T47D (cell line): Measurements from ENCODE around the gene TBX21.

Experiments used
- DNase-seq, 2 experiments: peaks; one replicate each; pipeline versions ENCODE4 v3.0.0 to v3.0.0-alpha.2; 2011 to 2012; ENCODE audit warnings: low read depth in 1 of 2, low spot score in 1 of 2
- JUND ChIP-seq: IDR thresholded peaks from 2 replicates; pipeline ENCODE4 v1.6.1; 2012; ENCODE audit warnings: low read depth
- in situ Hi-C: cut with HindIII; loops from 2 replicates; pipeline ENCODE4 v1.10.0; 2016; ENCODE audit warnings: low sequenced_read_pairs, low pct_unique_long_range_greater_than_20kb

The TBX21 gene, protein sequence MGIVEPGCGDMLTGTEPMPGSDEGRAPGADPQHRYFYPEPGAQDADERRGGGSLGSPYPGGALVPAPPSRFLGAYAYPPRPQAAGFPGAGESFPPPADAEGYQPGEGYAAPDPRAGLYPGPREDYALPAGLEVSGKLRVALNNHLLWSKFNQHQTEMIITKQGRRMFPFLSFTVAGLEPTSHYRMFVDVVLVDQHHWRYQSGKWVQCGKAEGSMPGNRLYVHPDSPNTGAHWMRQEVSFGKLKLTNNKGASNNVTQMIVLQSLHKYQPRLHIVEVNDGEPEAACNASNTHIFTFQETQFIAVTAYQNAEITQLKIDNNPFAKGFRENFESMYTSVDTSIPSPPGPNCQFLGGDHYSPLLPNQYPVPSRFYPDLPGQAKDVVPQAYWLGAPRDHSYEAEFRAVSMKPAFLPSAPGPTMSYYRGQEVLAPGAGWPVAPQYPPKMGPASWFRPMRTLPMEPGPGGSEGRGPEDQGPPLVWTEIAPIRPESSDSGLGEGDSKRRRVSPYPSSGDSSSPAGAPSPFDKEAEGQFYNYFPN

GRCh38 chr17:47733047-47733673 is at the start of gene TBX21:
TSS of gene TBX21 (plus strand) at chr17:47733236. CDS start at chr17:47733455, 219 bp downstream.
- in situ Hi-C loops, result no loop called here
- no peak for DNase-seq
- no peak for TF ChIP-seq JUND

- no peak for DNase-seq
- no peak for TF ChIP-seq JUND
- in situ Hi-C loops, result no loop called here
Measured at GRCh38 chr17:47684025-47684424, 49.0 kb upstream of the TBX21 start.

DNA sequence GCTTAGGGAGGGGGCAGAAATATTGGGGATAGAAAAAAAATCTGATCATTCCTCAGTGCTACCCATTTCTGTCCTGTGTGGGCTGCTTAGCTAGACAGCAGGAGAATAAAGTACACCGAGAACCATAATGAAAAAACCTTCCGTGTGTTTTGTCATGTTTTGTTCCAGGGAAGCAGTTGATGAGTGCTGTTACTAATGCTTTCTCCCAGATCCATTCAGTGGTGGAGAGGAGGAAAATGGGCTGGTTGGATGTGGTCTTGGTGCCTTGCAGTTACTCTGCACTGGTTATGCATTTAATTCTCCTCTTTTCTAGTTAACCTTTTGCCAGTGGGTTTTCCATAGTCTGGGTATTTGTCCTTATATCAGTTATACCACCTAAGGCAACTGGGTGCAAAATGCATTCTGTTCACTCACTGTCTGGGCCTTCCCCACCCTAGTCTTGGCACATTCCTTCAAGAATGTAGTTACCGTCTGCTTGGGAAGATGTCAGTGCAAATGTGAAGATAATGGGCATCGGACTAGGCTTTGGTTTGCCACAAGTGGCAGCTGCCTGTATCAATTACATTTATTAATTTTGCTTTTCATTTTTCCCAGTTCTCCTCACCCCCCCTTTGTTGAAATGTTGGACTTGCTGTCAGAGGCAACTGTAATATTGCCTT is 48.4 kb upstream of the TBX21 start:
- in situ Hi-C loops, result no loop called here
- TF ChIP-seq JUND, result no peak
- DNase-seq, result no peak

GRCh38 chr17:47685556-47686275 is 47.3 kb upstream of the TBX21 start:
- in situ Hi-C loops, result no loop called here

GRCh38 chr17:47686276-47686635 is 46.8 kb upstream of the TBX21 start:
- TF ChIP-seq JUND, result no peak
- in situ Hi-C loops, result no loop called here
- no peak for DNase-seq

More at GRCh38 chr17:47685556-47686275, 47.3 kb upstream of the TBX21 start:
- no peak for TF ChIP-seq JUND
- DNase-seq, result no peak

- in situ Hi-C loops, result no loop called here
- no peak for TF ChIP-seq JUND
- DNase-seq, result no peak
Measured at GRCh38 chr17:47686664-47687327, 46.2 kb upstream of the TBX21 start.

GRCh38 chr17:47687328-47687690 is 45.7 kb upstream of the TBX21 start:
- no peak for DNase-seq
- in situ Hi-C loops, result no loop called here
- no peak for TF ChIP-seq JUND

DNA sequence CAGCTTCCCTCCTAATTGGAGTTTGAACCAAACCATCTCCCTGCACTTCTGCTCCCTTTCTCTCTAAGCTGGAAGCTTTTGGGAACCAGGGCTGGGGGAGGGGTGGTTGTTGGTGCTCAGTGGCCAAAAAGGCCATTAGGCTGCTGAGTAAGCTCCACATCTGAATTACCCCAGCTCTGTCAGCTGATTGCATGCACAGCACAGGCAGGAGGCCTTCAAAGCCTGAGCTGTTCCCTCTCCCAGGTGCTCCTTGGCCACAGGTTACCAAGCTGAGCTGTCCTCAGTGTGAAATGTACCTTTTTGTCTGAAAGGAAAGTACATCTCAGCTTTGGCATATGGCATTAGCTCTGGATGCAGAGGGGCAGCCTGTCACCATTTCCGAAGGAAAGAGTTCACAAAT is 45.3 kb upstream of the TBX21 start:
- DNase-seq, result no peak
- no peak for TF ChIP-seq JUND
- in situ Hi-C loops, result no loop called here

- in situ Hi-C loops, result no loop called here
- DNase-seq, result no peak
- no peak for TF ChIP-seq JUND
Measured at GRCh38 chr17:47690121-47690520, 42.9 kb upstream of the TBX21 start.

GRCh38 chr17:47692137-47692894 is 40.7 kb upstream of the TBX21 start:
- no peak for TF ChIP-seq JUND
- DNase-seq, result no peak
- in situ Hi-C loops, result no loop called here
